ENCODE results near the gene PSORS1C2.
"Not testable (repeated sequence)": the region's sequence is repeated elsewhere in the genome, so short reads cannot be mapped to it uniquely, and the experiment has no call there.

Gene PSORS1C2

GRCh38 chr6:31165064-31165832, 26.4 kb upstream of the PSORS1C2 start:
- DNase-seq = not testable (repeated sequence)

DNA sequence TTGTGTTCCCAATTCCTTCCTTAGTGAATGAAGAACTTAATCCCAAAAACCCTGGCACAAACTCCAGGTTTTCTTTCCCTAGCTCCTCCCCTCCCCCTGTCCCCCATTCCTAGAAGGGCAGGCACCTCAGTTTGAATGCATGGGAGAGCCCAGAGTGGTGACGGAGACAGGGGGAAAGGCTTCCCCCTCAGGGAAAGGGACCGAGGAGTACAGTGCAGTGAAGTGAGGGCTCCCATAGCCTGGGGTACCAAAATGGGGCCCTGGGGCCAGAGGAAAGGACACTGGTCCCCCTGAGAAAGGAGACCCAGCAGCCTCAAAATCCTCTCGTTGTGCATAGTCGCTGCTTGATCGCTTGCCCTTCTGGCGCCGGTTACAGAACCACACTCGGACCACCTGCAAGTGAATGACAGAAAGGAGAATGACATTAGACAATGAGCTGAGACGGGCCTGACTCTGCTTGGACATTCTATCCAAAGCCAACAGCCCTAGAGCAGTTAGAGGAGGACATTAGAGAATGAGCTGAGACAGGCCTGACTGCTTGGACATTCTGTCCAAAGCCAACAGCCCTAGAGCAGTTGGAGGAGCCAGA, 25.7 kb upstream of the PSORS1C2 start:
- not testable (repeated sequence) for DNase-seq

DNA sequence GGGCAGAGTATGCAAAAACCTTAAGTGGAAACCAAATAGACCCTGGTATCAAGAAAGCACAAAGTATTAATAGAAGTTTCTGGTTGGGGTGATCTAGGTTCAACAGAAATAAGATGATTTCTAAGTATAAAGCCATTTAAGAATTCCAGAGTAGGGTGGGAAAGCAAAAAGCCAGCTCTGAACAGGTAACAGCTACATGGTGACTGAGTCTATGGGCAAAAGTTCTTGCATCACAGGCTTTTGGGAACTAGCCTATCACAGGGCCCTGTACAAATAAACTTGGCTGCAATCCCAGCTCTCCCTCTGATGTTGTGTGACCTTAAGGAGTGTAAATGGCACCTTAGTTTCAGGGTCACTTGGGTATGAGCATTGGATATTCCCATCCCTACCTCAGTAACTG, 25.1 kb upstream of the PSORS1C2 start:
- no peak for DNase-seq

DNA sequence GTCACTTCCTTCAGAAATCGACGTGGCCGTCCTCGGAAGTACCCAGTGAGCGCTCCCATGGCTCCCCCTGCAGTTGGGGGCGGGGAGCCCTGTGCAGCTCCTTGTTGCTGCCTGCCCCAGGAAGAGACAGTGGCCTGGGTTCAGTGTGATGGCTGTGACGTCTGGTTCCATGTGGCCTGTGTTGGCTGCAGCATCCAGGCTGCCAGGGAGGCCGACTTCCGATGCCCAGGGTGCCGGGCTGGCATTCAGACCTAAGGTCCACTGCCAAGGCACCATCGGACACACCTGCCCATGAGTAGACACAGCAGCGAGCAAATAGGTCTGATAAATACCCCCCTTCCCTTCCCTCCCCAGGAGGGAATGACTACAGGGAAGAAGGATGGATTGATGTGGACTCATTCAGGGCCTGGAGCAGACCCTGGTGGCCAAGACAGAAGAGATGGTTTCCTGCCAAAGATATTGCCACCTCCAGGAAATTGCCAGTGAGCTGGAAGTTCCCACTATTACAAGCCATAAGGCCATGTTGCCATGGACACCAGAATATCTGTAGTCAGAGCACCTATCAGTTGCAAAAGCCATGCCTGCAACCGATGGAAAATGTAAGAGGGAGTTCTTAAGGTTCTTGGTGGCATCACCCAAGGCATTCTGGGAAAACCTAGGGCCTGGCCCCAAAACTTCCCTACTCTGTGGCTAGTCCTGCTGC, 23.7 kb upstream of the PSORS1C2 start:
- no peak for DNase-seq

DNA sequence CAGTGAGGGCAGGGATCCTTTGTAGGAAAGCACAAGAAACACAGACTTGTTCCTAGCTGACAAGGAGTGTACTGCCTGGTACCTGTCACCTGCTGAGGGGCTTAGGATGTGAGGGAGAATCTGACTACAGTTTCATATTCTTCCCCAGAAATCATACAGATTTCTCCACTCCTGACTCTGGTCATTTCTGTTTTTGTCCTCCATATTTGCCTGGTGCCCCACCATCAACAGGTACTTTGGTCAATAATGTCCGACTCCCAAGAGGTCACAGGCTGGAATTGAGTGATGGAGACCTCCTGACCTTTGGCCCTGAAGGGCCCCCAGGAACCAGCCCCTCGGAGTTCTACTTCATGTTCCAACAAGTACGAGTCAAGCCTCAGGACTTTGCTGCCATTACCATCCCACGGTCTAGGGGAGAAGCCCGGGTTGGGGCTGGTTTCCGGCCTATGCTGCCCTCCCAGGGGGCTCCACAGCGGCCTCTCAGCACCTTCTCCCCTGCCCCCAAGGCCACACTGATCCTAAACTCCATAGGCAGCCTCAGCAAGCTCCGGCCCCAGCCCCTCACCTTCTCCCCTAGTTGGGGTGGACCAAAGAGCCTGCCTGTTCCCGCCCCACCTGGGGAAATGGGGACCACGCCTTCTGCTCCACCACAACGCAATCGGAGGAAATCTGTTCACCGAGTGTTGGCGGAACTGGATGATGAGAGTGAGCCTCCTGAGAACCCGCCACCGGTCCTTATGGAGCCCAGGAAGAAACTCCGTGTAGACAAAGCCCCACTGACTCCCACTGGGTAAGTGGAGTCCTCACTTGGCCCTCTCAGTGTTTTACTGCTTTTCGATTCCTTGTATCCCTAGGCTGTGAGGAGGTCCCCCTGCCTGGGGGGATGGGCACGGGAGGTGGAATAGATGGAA, 22.6 kb upstream of the PSORS1C2 start:
- DNase-seq = no peak

- DNase-seq = no peak
Measured at GRCh38 chr6:31158863-31159855, 20.3 kb upstream of the PSORS1C2 start.

DNA sequence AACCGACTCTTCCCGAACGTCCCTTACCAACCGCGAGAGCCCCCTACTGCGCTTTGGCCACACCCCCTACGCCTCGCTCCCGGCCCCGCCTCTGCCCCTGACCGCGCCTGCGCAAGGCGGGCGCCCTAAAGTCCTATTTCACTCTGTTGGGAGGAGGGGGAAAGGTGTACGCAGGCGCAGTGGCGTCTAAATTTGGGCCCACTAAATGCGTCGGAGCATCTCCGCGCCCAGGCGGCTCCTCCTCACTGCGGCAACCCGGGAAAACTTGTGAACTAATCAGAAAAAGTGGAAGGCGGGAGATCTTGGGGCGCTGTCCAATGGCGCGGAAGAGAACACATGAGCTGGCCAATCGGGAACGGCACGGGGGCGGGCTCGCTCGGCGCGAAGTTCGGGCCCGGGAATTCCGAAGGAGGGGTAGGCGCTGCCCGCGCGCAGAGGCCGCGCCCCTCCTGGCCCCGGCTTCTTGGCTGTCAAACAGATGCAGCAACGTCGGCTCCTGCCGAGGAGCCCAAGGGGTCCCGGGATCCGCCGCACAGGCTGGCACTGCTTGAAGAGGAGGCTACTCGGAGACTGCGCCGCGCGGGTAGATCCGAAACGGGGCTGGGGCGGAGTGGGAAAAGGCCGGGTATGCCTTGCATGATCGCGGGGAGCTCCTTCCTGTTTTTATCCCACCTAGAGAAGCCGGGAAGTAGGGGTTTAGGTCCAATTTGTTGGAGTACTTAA, 19.4 kb upstream of the PSORS1C2 start, which contains the start of gene TCF19:
TSS of gene TCF19 (plus strand) at position 450 of the 723 bp plus-strand sequence. CDS start 881 bp downstream, outside the sequence.
- DNase-seq = peak; percentile 98

DNA sequence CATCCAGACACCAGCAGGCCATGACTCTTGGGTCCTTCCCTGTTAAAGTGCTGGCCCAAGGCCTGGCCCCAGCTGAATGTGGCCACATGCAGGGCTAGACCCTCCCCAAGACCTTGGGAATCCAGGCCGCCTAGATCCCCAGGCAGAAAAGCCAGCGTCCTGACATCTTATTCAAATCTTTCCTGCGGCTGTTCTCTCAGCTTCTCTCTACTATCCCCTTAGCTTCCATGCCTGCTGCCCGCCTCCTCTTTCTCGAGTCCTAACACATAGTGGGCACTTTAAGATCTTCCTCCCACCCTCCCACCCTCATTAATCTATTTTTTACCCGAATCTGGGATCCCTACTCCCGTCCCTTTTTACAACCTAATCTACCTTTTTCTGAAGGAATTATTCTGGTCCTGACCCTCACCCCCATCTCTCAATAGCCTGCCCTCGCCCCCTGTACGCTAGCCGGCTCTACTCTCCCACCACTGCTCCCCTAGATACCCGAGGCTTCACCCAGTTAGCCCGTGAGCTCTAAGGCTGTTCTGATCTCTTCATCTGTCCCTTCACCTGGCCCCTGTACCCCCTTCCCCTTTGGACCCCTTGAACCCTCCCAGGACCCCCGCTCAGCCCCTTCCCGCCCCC, 18.8 kb upstream of the PSORS1C2 start, which contains the start of gene CCHCR1:
TSS of gene CCHCR1 (minus strand) at position 290 of the 627 bp plus-strand sequence. CDS start at position 88, 202 bp downstream.
- DNase-seq = no peak

- DNase-seq = no peak
Measured at GRCh38 chr6:31156641-31157040, 17.8 kb upstream of the PSORS1C2 start.

DNA sequence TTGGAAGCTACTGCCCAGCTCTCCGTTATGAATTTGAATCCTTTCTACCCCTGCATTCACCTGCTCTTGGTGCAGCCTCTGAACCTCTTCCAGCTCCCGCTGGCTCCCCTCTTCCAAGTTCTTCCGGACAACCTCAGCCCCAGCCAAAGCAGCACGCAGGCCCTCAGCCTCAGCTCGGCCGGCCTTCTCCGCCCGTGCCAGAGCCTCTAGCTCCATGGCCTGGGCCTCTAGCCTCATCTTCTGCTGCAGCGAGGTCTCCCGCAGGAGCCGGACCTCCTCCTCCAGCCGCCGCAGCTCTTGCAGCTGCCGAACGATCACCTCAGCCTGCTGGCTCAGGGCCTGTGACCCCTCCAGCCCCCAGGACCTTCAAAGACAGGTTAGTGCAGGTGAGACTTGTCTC, 15.6 kb upstream of the PSORS1C2 start:
- no peak for DNase-seq

- peak; percentile 64 for DNase-seq
Measured at GRCh38 chr6:31152781-31153180, 13.9 kb upstream of the PSORS1C2 start.

- DNase-seq = no peak
Measured at GRCh38 chr6:31149827-31150447, 11.1 kb upstream of the PSORS1C2 start.

- no peak for DNase-seq
Measured at GRCh38 chr6:31145386-31145785, 6.5 kb upstream of the PSORS1C2 start.

DNA sequence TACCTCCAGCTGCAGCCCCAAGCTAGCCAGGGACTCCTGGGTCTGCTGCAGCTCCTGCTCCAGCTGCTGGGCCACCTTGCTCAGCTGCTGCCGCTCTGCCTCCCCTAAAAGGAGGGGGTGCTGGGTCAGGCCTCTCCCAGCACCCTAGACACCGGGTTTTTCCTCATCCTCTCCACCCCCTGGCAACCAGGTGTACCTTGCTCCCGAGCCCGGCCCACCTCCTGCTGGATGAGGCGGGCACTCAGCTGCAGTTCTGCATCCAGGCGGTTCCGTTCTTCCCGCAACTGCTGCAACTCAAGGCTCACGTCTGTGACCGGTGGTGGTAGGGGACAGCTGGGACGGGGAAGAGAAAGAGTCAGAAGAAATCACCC, 6.1 kb upstream of the PSORS1C2 start:
- no peak for DNase-seq

- DNase-seq = no peak
Measured at GRCh38 chr6:31144296-31144969, 5.6 kb upstream of the PSORS1C2 start.

- DNase-seq = no peak
Measured at GRCh38 chr6:31143148-31143547, 4.3 kb upstream of the PSORS1C2 start.

DNA sequence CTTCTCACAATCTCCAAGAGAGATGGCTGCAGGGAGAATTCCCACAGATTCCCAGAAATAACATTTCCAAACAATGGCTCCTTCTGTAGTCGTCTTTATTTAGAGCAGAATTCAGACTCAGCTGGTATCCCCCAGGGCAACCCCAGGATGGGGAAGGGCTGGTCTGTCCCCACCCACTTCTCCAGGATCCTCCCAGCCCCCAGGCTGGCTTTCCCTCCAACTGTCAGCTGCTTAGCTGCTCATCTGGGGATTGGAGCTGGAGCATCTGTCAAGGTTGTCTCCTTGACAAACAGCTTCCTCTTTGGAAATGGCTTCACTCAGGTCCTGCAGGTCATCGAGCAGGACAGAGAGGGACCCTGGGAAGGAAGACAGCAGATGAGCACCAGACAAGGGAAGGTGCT, 3.5 kb upstream of the PSORS1C2 start:
- no peak for DNase-seq

- DNase-seq = no peak
Measured at GRCh38 chr6:31140643-31141042, 1.8 kb upstream of the PSORS1C2 start.

GRCh38 chr6:31139599-31139998, 733 bp upstream of the PSORS1C2 start:
- DNase-seq = no peak

Data from NCI-H2029 treated with DMSO at 0.1 percent for 48 hours (cell line).